Type B pancreatic cell (in vitro differentiated cells): ENCODE data around the gene TGFBRAP1. TPM values are rescaled to one million over a fixed set of nuclear protein-coding genes. Genes with fewer than 3 reads are reported as not detected.

Source experiments
- DNase-seq: peaks from one replicate; pipeline ENCODE4 v3.0.0; 2021; ENCODE audit warnings: mixed read lengths; ENCODE audit not compliant: unreplicated experiment; ENCODE audit errors: extremely low spot score
- H3K27ac Mint-ChIP-seq: 2 replicates; pipeline ENCODE4 v1.8.0; 2021; ENCODE audit warnings: mild to moderate bottlenecking, mixed read lengths
- H3K27me3 Mint-ChIP-seq: 2 replicates; pipeline ENCODE4 v1.8.0; 2021; ENCODE audit warnings: mixed read lengths
- H3K36me3 Mint-ChIP-seq: 2 replicates; pipeline ENCODE4 v1.8.0; 2021; ENCODE audit warnings: mixed read lengths
- H3K4me1 Mint-ChIP-seq: one replicate; pipeline ENCODE4 v1.8.0; 2021; ENCODE audit warnings: mixed read lengths; ENCODE audit not compliant: unreplicated experiment
- H3K4me3 Mint-ChIP-seq: 2 replicates; pipeline ENCODE4 v1.8.0; 2021; ENCODE audit warnings: mild to moderate bottlenecking, mixed read lengths
- H3K9me3 Mint-ChIP-seq: 2 replicates; pipeline ENCODE4 v1.8.0; 2021; ENCODE audit warnings: mixed read lengths
- total RNA-seq: library from RNA; stranded (reverse); gene quantifications from 2 replicates; pipeline ENCODE4 v1.2.1, GENCODE V29; 2021; ENCODE audit warnings: low replicate concordance
- TF ChIP-seq, protein P1 (sequence below): fragments of 200-600 bp; sonication (generic); conservative IDR thresholded peaks from 2 replicates; pipeline ENCODE4 v1.5.0; 2021; ENCODE audit warnings: antibody characterized with exemption, mild to moderate bottlenecking

Gene TGFBRAP1
- total RNA-seq, 1 donor from 2014 or later = 17.5 TPM

GRCh38 chr2:105272176-105272575, 57.4 kb downstream of the TGFBRAP1 start:
- no peak for DNase-seq
- Mint-ChIP-seq H3K27ac (no peak overlapping the region), H3K36me3 (peaks cover 9% of the 10 kb centered on the region), H3K4me3 (no peak overlapping the region), H3K27me3 (no peaks in the 10 kb centered on the region), H3K4me1 (no peaks in the 10 kb centered on the region), H3K9me3 (no peaks in the 10 kb centered on the region)
- TF ChIP-seq, protein P1, sequence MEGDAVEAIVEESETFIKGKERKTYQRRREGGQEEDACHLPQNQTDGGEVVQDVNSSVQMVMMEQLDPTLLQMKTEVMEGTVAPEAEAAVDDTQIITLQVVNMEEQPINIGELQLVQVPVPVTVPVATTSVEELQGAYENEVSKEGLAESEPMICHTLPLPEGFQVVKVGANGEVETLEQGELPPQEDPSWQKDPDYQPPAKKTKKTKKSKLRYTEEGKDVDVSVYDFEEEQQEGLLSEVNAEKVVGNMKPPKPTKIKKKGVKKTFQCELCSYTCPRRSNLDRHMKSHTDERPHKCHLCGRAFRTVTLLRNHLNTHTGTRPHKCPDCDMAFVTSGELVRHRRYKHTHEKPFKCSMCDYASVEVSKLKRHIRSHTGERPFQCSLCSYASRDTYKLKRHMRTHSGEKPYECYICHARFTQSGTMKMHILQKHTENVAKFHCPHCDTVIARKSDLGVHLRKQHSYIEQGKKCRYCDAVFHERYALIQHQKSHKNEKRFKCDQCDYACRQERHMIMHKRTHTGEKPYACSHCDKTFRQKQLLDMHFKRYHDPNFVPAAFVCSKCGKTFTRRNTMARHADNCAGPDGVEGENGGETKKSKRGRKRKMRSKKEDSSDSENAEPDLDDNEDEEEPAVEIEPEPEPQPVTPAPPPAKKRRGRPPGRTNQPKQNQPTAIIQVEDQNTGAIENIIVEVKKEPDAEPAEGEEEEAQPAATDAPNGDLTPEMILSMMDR = no peak

- no peaks in the 10 kb centered on the region for H3K27me3 Mint-ChIP-seq
- no peak overlapping the region for H3K4me3 Mint-ChIP-seq
- TF ChIP-seq, protein P1 = no peak
- no peaks in the 10 kb centered on the region for H3K9me3 Mint-ChIP-seq
- no peaks in the 10 kb centered on the region for H3K4me1 Mint-ChIP-seq
- peaks cover 9% of the 10 kb centered on the region for H3K36me3 Mint-ChIP-seq
- no peak overlapping the region for H3K27ac Mint-ChIP-seq
- DNase-seq = no peak
Measured at GRCh38 chr2:105271393-105272045, 58.0 kb downstream of the TGFBRAP1 start.

- Mint-ChIP-seq H3K27ac (no peak overlapping the region), H3K9me3 (no peaks in the 10 kb centered on the region), H3K4me1 (no peaks in the 10 kb centered on the region), H3K27me3 (no peaks in the 10 kb centered on the region), H3K36me3 (peaks cover 15% of the 10 kb centered on the region), H3K4me3 (no peak overlapping the region)
- TF ChIP-seq, protein P1 = no peak
- no peak for DNase-seq
Measured at GRCh38 chr2:105269426-105269825, 60.1 kb downstream of the TGFBRAP1 start.

GRCh38 chr2:105262651-105263091, 66.9 kb downstream of the TGFBRAP1 start:
- H3K9me3 Mint-ChIP-seq = no peaks in the 10 kb centered on the region
- DNase-seq = no peak
- H3K36me3 Mint-ChIP-seq = peaks cover 10% of the 10 kb centered on the region
- peaks cover 5% of the 10 kb centered on the region for H3K4me1 Mint-ChIP-seq
- no peak overlapping the region for H3K27ac Mint-ChIP-seq
- H3K4me3 Mint-ChIP-seq = no peak overlapping the region
- H3K27me3 Mint-ChIP-seq = no peaks in the 10 kb centered on the region
- TF ChIP-seq, protein P1 = no peak

GRCh38 chr2:105261061-105261460, 68.5 kb downstream of the TGFBRAP1 start:
- no peak for DNase-seq

More at GRCh38 chr2:105261061-105261460, 68.5 kb downstream of the TGFBRAP1 start:
- Mint-ChIP-seq H3K4me3 (no peak overlapping the region), H3K4me1 (peaks cover 10% of the 10 kb centered on the region), H3K27ac (peak overlapping the region; percentile 12), H3K9me3 (no peaks in the 10 kb centered on the region), H3K36me3 (peaks cover 10% of the 10 kb centered on the region), H3K27me3 (no peaks in the 10 kb centered on the region)
- TF ChIP-seq, protein P1 = no peak
